Stimulated activated CD4-positive, alpha-beta T cell treated with anti-CD3 and anti-CD28 coated beads, Interleukin-15, amount 100 ng/mL, for 1 hour (primary cell): ENCODE measurements around the gene DMAP1.

ENCODE experiments used
- DNase-seq, 2 donors: peaks; one replicate each; pipeline ENCODE4 v3.0.0-alpha.2; 2020; ENCODE audit warnings: low read depth in 1 of 2, low spot score in 1 of 2

Gene DMAP1

GRCh38 chr1:44251989-44252671, 38.9 kb downstream of the DMAP1 start:
- no peak for DNase-seq

- DNase-seq = no peak
Observed at GRCh38 chr1:44254392-44254910, 41.2 kb downstream of the DMAP1 start.

GRCh38 chr1:44256762-44257554, 43.7 kb downstream of the DMAP1 start:
- no peak for DNase-seq

- no peak for DNase-seq
Observed at GRCh38 chr1:44259090-44259489, 45.8 kb downstream of the DMAP1 start.

GRCh38 chr1:44260792-44261170, 47.5 kb downstream of the DMAP1 start:
- no peak for DNase-seq

GRCh38 chr1:44261171-44261817, 48.0 kb downstream of the DMAP1 start:
- DNase-seq = no peak

GRCh38 chr1:44261962-44262361, 48.7 kb downstream of the DMAP1 start:
- DNase-seq = no peak

- no peak for DNase-seq
Observed at GRCh38 chr1:44262414-44262813, 49.1 kb downstream of the DMAP1 start.

GRCh38 chr1:44262816-44263567, 49.7 kb downstream of the DMAP1 start:
- no peak for DNase-seq

- no peak for DNase-seq
Observed at GRCh38 chr1:44263568-44264450, 50.5 kb downstream of the DMAP1 start.

GRCh38 chr1:44264451-44264771, 51.1 kb downstream of the DMAP1 start:
- no peak for DNase-seq

- no peak for DNase-seq
Observed at GRCh38 chr1:44265656-44266358, 52.5 kb downstream of the DMAP1 start.

GRCh38 chr1:44266400-44267344, 53.4 kb downstream of the DMAP1 start:
- no peak for DNase-seq

GRCh38 chr1:44267438-44267837, 54.2 kb downstream of the DMAP1 start:
- no peak for DNase-seq

- no peak for DNase-seq
Observed at GRCh38 chr1:44268054-44268453, 54.8 kb downstream of the DMAP1 start.
